NCI-H2107 (cell line): ENCODE measurements around the gene MATN4.
"Not testable (repeated sequence)": the region's sequence is repeated elsewhere in the genome, so short reads cannot be mapped to it uniquely, and the experiment has no call there.

ENCODE experiments used
- DNase-seq: peaks from one replicate; lab custom pipeline; 2025; lab: John Stamatoyannopoulos, UW

MATN4 gene, protein sequence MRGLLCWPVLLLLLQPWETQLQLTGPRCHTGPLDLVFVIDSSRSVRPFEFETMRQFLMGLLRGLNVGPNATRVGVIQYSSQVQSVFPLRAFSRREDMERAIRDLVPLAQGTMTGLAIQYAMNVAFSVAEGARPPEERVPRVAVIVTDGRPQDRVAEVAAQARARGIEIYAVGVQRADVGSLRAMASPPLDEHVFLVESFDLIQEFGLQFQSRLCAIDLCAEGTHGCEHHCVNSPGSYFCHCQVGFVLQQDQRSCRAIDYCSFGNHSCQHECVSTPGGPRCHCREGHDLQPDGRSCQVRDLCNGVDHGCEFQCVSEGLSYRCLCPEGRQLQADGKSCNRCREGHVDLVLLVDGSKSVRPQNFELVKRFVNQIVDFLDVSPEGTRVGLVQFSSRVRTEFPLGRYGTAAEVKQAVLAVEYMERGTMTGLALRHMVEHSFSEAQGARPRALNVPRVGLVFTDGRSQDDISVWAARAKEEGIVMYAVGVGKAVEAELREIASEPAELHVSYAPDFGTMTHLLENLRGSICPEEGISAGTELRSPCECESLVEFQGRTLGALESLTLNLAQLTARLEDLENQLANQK

GRCh38 chr20:45308117-45308778, at the start of gene MATN4:
TSS of gene MATN4 (minus strand) at chr20:45308299. CDS start at chr20:45305582, 2,717 bp downstream.
- DNase-seq, result no peak

DNA sequence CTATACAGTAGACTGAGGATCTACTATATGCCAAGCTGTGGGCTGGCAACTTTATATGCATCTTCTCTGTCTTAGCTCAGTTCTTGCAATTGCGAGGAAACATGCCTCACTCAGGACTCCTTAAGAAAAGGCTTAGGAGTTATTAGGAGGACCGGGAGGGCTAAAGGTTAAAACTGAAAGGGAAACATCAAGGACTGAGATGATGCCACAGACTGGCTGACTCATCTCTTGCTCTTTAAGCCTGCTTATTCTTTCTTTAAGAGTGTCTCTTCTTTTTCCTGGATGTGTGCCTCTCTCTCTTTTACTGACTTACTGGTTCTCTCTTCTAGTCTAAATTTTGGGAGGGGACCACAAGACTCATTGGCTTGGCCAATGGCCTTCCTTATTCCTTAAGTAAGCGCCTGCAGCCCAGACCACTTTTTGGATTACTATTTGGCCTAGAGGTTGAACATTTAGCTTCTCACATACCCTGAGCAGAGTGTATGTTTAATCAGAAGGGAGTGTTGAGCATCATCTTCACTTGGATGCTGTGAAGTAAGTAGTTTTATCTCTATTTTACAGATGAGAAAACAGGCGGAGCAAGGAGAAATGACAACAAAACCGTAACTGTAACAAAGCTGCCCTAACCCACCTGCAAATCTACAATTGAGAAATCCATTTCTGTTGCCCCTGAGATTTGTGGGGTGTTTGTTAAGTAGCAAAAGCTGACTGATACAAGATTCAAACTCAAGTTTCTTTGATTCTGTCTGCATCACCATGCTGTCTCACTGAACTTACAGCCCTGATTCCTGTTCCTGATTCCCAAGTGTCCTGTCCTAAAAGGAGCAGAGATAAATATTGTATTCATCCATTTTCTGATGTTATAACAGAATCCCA, 47.3 kb upstream of the MATN4 start:
- no peak for DNase-seq

DNA sequence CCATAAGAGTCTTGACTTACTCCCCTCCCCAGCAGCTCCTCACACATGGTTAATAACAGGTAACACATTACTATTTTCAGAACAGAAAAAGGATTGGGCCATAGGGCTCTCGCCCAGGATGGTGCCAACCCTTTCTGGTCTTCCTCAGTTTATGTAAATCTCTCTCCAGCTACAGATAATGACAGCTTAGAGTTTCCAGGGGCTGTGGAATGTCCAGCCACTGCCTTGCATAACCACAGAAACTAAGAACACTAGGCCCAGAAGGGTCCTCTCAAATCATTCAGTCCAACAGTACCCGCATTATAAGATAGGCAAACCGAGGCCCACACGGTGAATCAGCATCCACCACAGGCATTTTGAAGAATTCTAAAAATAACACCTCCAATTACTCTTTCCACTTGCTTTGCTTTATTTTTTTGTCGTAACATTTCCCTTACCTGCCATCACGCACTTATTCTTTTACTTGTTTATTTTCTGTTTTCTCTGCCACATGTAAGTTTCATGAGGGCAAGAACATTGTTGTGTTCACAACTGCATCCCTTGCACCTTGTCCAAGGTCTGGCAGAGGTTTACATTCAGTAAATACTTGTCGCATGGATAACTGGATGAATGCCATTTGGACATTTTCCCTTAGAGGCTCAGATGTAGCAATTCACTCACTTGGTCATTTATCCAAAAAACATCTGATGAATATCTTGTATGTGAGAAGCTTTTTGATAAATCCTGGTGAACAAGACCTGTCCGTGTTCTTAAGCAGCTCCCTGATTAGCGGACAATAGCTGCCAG, 46.5 kb upstream of the MATN4 start:
- DNase-seq, result no peak

- DNase-seq, result no peak
Observed at GRCh38 chr20:45353746-45354145, 45.6 kb upstream of the MATN4 start.

- DNase-seq, result no peak
Observed at GRCh38 chr20:45352729-45353128, 44.6 kb upstream of the MATN4 start.

DNA sequence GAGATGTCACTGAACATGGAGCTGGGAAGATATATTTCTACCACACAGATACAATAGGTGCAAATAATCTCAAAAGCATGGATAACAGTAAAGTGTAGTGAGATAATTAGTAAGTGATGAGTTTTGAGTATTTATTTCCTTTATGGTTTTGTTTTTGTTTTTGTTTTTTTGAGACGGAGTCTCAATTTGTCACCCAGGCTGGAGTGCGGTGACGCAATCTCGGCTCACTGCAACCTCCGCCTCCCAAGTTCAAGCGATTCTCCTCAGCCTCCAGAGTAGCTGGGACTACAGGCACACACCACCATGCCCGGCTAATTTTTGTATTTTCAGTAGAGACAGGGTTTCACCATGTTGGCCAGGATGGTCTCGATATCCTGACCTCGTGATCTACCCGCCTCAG, 42.7 kb upstream of the MATN4 start:
- not testable (repeated sequence) for DNase-seq

DNA sequence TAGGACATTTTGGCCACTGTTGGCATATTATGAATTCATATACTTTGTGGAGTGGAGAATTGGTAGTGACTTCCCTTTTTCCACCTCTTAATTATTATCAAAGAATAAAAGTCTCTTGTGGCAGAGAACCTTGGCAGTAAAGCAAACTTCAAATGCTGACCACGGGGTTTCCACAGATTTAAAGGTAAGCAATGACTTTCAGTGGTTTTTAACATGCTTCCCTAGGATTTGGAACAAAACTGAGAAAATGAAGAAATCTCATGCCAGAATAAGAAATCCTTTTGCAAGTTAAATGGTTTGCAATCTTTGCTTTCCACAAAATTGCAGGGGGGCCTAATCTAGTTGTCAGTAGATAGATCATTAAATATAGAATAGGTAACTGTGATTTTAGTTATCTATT, 42.1 kb upstream of the MATN4 start:
- no peak for DNase-seq

DNA sequence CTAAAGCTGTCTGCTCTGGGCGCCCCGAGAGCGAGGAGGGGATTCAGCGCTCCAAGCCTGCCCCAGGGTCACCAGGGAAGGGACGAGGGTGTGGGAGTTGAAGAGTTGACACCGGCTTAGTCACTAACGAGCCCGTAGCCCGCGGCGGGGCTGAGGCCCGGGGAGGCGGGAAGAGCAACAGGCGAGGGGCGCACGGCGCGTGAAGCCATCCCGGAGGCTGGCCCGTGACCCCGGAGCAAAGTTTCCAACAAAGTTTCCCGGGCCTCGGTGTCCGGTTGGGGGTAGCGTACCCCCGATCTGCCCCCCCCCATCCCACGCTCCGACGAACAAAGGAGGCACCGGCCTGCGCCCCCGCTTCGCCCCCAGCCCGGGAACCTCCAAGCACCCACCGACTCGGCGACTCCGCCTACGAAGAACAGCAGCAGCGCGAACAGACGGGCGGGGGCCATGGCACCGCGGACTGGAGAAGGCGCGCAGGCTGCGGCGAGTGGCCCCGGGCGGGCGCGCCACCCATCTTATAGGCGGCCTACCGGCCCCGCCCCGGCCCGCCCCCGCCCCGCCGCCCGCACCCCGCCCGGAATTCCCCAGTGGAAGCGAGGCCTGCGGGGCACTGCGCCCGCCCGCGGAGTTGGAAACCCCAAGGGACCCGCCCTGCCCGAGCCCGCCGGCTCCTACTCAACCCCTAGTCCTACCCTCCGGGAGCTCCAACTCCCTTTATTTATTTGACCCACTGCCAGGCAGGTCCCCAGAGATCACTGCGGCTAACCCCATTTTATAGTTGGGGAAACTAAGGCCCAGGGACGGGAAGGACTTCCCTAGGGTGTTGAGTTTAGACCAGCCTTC, 40.1 kb upstream of the MATN4 start, which contains the start of gene SDC4:
Gene SDC4 (minus strand): TSS at position 489 of the 843 bp plus-strand sequence. CDS start 40 bp downstream, at position 449.
- no peak for DNase-seq

DNA sequence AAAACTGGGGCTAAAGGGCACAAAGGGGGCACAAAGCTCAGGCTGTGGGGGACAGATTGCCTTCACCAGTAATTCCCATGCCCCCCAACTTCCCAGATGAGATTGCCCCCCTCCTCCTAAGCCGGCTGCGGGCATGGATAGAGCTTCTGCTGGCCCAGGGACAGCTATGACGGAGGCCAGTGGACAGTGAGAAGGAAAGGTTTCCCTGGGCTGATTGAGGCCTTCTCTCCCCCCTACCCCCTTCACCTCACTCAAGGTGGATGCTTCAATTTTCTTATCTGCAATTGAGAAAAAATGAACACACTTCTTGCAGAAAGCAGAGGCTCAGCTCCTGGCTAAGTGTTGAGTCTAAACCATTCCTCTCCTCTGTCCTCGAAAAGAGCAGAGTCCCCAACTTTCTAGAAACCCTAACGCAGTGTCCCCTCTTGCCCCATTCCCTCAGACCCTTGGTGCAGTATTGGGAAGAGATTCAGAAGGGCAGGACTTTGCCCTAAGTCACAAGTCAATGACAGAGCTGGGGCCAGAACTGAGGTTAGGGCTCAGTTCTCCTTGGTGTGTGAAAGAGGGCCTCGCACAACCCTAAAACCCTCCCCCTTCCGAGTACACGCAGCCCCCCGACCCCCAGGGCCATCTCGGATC, 39.3 kb upstream of the MATN4 start:
- no peak for DNase-seq

DNA sequence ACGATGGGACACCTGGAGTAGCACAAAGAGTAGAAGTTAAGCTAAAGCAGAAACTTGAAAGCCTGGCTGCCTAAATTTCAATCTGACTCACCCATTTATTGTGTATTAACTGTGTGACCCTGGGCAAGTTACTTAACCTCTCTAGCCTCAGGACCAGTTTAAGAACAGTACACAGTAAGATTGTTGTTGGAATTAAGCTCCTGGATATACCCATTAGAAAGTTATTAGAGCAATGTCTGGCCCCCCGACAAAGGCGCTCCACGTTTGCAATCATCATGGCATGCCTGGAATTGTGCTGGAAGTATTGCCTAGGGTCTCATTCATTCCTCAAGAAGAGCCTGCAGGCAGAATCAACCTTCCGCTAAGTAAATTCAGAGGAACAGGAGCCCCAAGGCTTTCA, 38.8 kb upstream of the MATN4 start:
- DNase-seq, result no peak

- DNase-seq, result no peak
Observed at GRCh38 chr20:45346291-45346718, 38.2 kb upstream of the MATN4 start.

DNA sequence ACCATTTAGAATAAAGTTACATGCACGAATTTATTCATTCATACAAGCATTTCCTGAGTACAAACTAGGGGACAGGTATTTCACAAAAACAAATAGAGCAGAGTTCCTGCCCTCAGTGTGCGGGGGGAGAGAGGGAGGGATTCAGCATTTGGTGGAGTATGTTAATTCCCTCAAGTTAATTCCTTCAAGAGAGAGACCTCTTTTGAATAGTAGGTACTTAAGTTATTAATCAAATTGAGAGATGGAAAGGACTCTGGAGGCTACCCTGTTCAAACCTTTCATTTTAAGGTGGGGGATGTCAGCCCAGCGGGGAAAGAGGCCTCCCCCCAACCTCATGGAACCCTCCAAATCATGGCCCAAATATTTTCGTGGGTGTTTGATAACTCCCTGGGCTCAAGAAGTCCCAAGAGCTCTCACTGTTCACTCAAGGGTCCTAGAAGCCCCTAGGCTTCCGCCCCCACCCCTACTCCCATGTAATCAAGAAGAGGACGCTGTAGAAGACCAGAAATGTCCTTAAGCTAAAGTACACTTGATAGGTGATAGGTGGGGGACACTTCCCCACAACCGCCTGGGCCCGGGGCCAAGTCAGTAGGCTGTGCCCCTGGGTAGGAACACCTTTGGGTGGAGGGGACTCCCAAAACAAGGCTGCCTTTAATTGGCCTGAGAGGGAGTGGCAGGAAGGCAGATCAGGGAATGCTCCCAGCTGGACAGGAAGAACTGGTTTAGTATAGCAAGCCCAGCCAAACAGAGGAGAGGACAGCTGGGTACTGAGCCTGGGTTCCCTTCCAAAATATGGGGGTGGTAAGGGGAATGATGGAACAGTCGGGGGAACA, 37.2 kb upstream of the MATN4 start:
- DNase-seq, result no peak

- DNase-seq, result no peak
Observed at GRCh38 chr20:45344168-45344860, 36.2 kb upstream of the MATN4 start.

- no peak for DNase-seq
Observed at GRCh38 chr20:45343532-45344167, 35.6 kb upstream of the MATN4 start.

- DNase-seq, result no peak
Observed at GRCh38 chr20:45342855-45343531, 34.9 kb upstream of the MATN4 start.

- DNase-seq, result no peak
Observed at GRCh38 chr20:45341939-45342854, 34.1 kb upstream of the MATN4 start.
